SK-N-SH treated with all-trans-retinoic acid at 6 μM for 48 hours (cell line): ENCODE results near the gene FOXN3.
A peak's percentile ranks its signal among the peaks of the same experiment; 100 is the strongest.

Source experiments
- ATAC-seq: fragments of 200-7000 bp; cut with Tn5 transposase; 3 replicates; pipeline ENCODE4 v1.9.1; 2020; ENCODE audit warnings: mild to moderate bottlenecking, moderate library complexity
- ARNTL ChIP-seq: fragments of 450-650 bp; formaldehyde crosslinking; IDR thresholded peaks from 2 replicates; pipeline ENCODE4 v1.5.0; 2020; ENCODE audit warnings: low read depth, mild to moderate bottlenecking, moderate library complexity, borderline replicate concordance
- BACH2 ChIP-seq: fragments of 250-450 bp; sonication (Bioruptor Pico); IDR thresholded peaks from 2 replicates; pipeline ENCODE4 v1.9.0; 2021; ENCODE audit warnings: mild to moderate bottlenecking, borderline replicate concordance
- CSDC2 ChIP-seq: fragments of 250-450 bp; sonication (Bioruptor Pico); IDR thresholded peaks from 2 replicates; pipeline ENCODE4 v1.5.0; 2020; ENCODE audit warnings: mild to moderate bottlenecking, moderate library complexity
- ESRRG ChIP-seq: fragments of 250-450 bp; sonication (Bioruptor Pico); IDR thresholded peaks from 2 replicates; pipeline ENCODE4 v1.6.1; 2021; ENCODE audit warnings: mild to moderate bottlenecking
- GLIS3 ChIP-seq: fragments of 250-450 bp; sonication (Bioruptor Pico); IDR thresholded peaks from 2 replicates; pipeline ENCODE4 v1.5.0; 2020; ENCODE audit warnings: mild to moderate bottlenecking, moderate library complexity
- ISL1 ChIP-seq: fragments of 250-450 bp; sonication (Bioruptor Pico); IDR thresholded peaks from 2 replicates; pipeline ENCODE4 v2.1.2; 2022; ENCODE audit warnings: mild to moderate bottlenecking, moderate library complexity
- OSR1 ChIP-seq: fragments of 250-450 bp; sonication (Bioruptor Pico); IDR thresholded peaks from 2 replicates; pipeline ENCODE4 v1.8.0; 2022; ENCODE audit warnings: moderate library complexity, mild to moderate bottlenecking, inconsistent platforms
- RARB ChIP-seq: fragments of 250-450 bp; sonication (Bioruptor Pico); IDR thresholded peaks from 2 replicates; pipeline ENCODE4 v1.8.0; 2021; ENCODE audit warnings: mild to moderate bottlenecking, moderate library complexity
- TCF4 ChIP-seq: fragments of 250-450 bp; sonication (Bioruptor Pico); IDR thresholded peaks from 2 replicates; pipeline ENCODE4 v1.8.0; 2021; ENCODE audit warnings: mild to moderate bottlenecking, moderate library complexity, borderline replicate concordance
- TOX ChIP-seq: fragments of 250-450 bp; sonication (Bioruptor Pico); IDR thresholded peaks from 2 replicates; pipeline ENCODE4 v1.8.0; 2021; ENCODE audit warnings: mild to moderate bottlenecking, moderate library complexity, borderline replicate concordance
- ZC3H10 ChIP-seq: fragments of 250-450 bp; sonication (Bioruptor Pico); IDR thresholded peaks from 2 replicates; pipeline ENCODE4 v1.5.1; 2021; ENCODE audit warnings: mild to moderate bottlenecking, moderate library complexity
- ZFP3 ChIP-seq: fragments of 250-450 bp; sonication (Bioruptor Pico); IDR thresholded peaks from 2 replicates; pipeline ENCODE4 v1.5.0; 2020; ENCODE audit warnings: mild to moderate bottlenecking, moderate library complexity
- ZFP30 ChIP-seq: fragments of 450-650 bp; formaldehyde crosslinking; IDR thresholded peaks from 2 replicates; pipeline ENCODE4 v1.5.0; 2022; ENCODE audit warnings: mild to moderate bottlenecking, moderate library complexity
- ZNF565 ChIP-seq: fragments of 450-650 bp; formaldehyde crosslinking; conservative IDR thresholded peaks from 2 replicates; pipeline ENCODE4 v1.5.0; 2020; ENCODE audit warnings: low read depth, mild to moderate bottlenecking, moderate library complexity
- ZNF70 ChIP-seq: fragments of 450-650 bp; formaldehyde crosslinking; IDR thresholded peaks from 2 replicates; pipeline ENCODE4 v1.5.0; 2020; ENCODE audit warnings: mild to moderate bottlenecking, moderate library complexity
- ZNF8 ChIP-seq: fragments of 450-650 bp; formaldehyde crosslinking; IDR thresholded peaks from 2 replicates; pipeline ENCODE4 v1.5.0; 2020; ENCODE audit warnings: mild to moderate bottlenecking, moderate library complexity
- TF ChIP-seq, protein P1 (sequence below): fragments of 250-450 bp; sonication (Bioruptor Pico); IDR thresholded peaks from 2 replicates; pipeline ENCODE4 v1.5.1; 2021; ENCODE audit warnings: mild to moderate bottlenecking, moderate library complexity
- TF ChIP-seq, protein P2 (sequence below): fragments of 250-450 bp; sonication (Bioruptor Pico); IDR thresholded peaks from 2 replicates; pipeline ENCODE4 v1.5.1; 2020; ENCODE audit warnings: low read depth, mild to moderate bottlenecking, moderate library complexity
- TF ChIP-seq, protein P3 (sequence below): fragments of 250-450 bp; sonication (Bioruptor Pico); IDR thresholded peaks from 2 replicates; pipeline ENCODE4 v1.8.0; 2021; ENCODE audit warnings: low read depth, mild to moderate bottlenecking, moderate library complexity, borderline replicate concordance
- TF ChIP-seq, protein P4 (sequence below): fragments of 250-450 bp; sonication (Bioruptor Pico); IDR thresholded peaks from 2 replicates; pipeline ENCODE4 v1.8.0; 2020; ENCODE audit warnings: mild to moderate bottlenecking, moderate library complexity, borderline replicate concordance

The FOXN3 gene

GRCh38 chr14:89447182-89447944 is 30.3 kb upstream of the FOXN3 start:
- no peak for TF ChIP-seq ZFP3 (CRISPR knock-in tag)
- no peak for TF ChIP-seq TOX (CRISPR knock-in tag)
- no peak for TF ChIP-seq BACH2
- TF ChIP-seq ZNF70 (CRISPR knock-in tag), result no peak
- no peak for TF ChIP-seq ESRRG
- TF ChIP-seq, protein P1, sequence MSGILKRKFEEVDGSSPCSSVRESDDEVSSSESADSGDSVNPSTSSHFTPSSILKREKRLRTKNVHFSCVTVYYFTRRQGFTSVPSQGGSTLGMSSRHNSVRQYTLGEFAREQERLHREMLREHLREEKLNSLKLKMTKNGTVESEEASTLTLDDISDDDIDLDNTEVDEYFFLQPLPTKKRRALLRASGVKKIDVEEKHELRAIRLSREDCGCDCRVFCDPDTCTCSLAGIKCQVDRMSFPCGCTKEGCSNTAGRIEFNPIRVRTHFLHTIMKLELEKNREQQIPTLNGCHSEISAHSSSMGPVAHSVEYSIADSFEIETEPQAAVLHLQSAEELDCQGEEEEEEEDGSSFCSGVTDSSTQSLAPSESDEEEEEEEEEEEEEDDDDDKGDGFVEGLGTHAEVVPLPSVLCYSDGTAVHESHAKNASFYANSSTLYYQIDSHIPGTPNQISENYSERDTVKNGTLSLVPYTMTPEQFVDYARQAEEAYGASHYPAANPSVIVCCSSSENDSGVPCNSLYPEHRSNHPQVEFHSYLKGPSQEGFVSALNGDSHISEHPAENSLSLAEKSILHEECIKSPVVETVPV (CRISPR knock-in tag), result no peak
- TF ChIP-seq ZC3H10 (CRISPR knock-in tag), result no peak
- TF ChIP-seq, protein P2, sequence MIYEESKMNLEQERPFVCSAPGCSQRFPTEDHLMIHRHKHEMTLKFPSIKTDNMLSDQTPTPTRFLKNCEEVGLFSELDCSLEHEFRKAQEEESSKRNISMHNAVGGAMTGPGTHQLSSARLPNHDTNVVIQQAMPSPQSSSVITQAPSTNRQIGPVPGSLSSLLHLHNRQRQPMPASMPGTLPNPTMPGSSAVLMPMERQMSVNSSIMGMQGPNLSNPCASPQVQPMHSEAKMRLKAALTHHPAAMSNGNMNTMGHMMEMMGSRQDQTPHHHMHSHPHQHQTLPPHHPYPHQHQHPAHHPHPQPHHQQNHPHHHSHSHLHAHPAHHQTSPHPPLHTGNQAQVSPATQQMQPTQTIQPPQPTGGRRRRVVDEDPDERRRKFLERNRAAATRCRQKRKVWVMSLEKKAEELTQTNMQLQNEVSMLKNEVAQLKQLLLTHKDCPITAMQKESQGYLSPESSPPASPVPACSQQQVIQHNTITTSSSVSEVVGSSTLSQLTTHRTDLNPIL, result no peak
- no peak for TF ChIP-seq ZNF565 (CRISPR knock-in tag)
- TF ChIP-seq RARB (CRISPR knock-in tag), result no peak
- TF ChIP-seq, protein P3, sequence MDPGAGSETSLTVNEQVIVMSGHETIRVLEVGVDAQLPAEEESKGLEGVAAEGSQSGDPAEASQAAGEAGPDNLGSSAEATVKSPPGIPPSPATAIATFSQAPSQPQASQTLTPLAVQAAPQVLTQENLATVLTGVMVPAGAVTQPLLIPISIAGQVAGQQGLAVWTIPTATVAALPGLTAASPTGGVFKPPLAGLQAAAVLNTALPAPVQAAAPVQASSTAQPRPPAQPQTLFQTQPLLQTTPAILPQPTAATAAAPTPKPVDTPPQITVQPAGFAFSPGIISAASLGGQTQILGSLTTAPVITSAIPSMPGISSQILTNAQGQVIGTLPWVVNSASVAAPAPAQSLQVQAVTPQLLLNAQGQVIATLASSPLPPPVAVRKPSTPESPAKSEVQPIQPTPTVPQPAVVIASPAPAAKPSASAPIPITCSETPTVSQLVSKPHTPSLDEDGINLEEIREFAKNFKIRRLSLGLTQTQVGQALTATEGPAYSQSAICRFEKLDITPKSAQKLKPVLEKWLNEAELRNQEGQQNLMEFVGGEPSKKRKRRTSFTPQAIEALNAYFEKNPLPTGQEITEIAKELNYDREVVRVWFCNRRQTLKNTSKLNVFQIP (CRISPR knock-in tag), result no peak
- TF ChIP-seq, all 23 proteins: peak for 0
- no peak for ATAC-seq

- ATAC-seq, result no peak
- TF ChIP-seq OSR1 (no peak), ZFP3 (CRISPR knock-in tag) (no peak), ARNTL (CRISPR knock-in tag) (no peak), TOX (CRISPR knock-in tag) (no peak), ISL1 (no peak), CSDC2 (CRISPR knock-in tag) (no peak), ZC3H10 (CRISPR knock-in tag) (no peak), ESRRG (no peak)
- TF ChIP-seq, protein P2, result no peak
Observed at GRCh38 chr14:89445273-89445973, 28.4 kb upstream of the FOXN3 start.

GRCh38 chr14:89444516-89445125 is 27.6 kb upstream of the FOXN3 start:
- ATAC-seq, result peak; percentile 33; the same call in 1 of the 3 replicates

More at GRCh38 chr14:89444516-89445125, 27.6 kb upstream of the FOXN3 start:
- TF ChIP-seq, protein P4, sequence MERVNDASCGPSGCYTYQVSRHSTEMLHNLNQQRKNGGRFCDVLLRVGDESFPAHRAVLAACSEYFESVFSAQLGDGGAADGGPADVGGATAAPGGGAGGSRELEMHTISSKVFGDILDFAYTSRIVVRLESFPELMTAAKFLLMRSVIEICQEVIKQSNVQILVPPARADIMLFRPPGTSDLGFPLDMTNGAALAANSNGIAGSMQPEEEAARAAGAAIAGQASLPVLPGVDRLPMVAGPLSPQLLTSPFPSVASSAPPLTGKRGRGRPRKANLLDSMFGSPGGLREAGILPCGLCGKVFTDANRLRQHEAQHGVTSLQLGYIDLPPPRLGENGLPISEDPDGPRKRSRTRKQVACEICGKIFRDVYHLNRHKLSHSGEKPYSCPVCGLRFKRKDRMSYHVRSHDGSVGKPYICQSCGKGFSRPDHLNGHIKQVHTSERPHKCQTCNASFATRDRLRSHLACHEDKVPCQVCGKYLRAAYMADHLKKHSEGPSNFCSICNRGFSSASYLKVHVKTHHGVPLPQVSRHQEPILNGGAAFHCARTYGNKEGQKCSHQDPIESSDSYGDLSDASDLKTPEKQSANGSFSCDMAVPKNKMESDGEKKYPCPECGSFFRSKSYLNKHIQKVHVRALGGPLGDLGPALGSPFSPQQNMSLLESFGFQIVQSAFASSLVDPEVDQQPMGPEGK (CRISPR knock-in tag), result no peak
- TF ChIP-seq GLIS3, result no peak
- no peak for TF ChIP-seq ZNF8 (CRISPR knock-in tag)
- TF ChIP-seq ZFP30 (CRISPR knock-in tag), result no peak
- no peak for TF ChIP-seq OSR1
- TF ChIP-seq TCF4 (CRISPR knock-in tag), result no peak
- TF ChIP-seq, protein P3 (CRISPR knock-in tag), result no peak
- no peak for TF ChIP-seq ARNTL (CRISPR knock-in tag)
- TF ChIP-seq, protein P2, result no peak
